ENCODE measurements around the gene MRTFA.
"Not testable (repeated sequence)": the region's sequence is repeated elsewhere in the genome, so short reads cannot be mapped to it uniquely, and the experiment has no call there.

The MRTFA gene

DNA sequence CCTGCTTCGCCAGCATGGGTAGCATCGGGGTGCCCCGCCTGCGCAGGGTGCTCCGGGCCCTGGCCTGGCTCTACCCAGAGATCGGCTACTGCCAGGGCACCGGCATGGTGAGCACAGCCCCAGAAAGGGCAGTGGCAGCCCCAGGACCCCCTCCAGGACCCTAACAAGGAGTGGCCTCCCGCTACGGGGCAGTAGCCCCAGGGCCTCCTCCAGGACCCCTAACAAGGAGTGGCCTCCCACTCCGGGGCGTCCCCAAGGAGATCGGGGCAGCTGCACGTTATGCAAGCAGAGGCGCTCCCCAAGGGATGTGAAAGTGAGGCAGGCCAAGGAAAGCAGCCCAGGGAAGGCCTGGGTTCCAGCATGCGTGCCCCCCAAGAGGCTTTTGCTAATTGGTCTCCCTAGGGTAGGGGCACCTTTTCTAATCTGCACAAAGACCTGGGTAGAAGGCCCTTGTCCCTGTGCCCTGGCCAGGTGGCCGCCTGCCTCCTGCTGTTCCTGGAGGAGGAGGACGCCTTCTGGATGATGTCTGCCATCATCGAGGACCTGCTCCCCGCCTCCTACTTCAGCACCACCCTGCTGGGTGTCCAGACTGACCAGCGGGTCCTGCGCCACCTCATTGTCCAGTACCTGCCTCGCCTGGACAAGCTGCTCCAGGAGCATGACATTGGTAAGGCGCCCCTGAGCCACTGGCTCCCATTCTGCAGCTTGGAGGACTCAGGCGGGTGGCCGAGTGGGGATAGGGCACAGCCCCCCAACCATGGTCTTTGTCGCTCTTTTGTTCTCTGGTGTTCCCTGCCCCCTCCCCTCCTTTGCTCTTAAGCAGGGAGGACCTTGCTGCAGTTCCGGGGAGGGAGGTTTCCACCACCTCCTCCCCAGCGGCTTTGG lies 231.1 kb downstream of the MRTFA start:
- DNase-seq, result no peak

DNA sequence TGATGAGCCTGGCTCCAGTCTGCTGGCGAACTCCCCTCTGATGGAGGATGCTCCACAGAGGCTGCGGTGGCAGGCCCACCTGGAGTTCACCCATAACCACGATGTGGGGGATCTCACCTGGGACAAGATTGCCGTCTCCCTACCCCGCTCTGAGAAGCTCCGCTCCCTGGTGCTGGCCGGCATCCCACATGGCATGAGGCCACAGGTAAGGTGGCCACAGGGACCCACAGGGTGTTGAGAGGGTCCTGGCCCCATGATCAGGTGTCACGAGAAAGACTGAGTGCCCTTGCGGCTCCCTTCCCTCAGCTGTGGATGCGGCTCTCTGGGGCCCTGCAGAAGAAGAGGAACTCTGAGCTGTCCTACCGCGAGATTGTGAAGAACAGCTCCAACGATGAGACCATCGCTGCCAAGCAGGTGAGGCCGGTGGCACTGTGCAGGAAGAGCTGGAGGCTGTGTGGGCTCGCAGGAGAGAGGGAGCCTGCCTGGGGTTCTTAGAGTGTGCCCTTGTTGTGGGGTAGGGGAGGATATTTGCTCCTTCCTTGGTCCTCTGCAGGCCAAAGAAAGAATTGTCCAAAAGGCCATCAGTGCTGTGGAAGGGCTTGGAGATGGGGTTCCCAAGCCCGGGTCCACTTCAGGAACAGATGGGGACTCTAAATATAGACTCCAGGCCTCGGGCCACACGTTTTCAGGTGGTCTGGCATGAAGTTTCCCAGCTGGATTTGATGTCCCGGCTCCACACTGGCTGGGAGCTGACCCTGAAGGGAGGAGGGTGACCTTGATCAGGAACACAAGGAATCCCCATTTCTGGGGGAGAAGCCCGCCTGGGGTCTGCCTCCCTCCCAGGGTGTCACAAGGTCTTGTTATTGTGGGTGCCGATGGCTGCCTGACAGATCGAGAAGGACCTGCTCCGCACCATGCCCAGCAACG lies 232.0 kb downstream of the MRTFA start:
- no peak for DNase-seq

DNA sequence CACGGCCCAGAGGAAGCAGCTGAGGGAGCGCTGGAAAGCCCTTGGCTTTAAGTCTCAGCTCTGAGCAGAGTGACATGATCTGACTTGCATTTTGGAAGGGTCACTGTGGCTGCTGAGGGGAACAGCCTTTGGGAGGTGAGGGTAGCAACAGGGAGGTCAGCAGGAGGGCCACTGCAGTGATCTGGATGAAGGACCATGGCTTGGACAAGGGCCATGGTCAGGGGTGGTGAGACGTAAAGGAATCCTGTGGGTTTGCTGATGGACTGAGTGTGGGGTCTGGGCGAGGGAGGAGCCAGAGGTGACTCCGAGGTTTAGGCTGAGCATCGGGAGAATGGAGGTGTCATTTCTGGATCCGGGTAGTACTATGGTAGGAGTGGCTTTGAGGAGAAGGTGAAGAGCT lies 232.9 kb downstream of the MRTFA start:
- no peak for DNase-seq

DNA sequence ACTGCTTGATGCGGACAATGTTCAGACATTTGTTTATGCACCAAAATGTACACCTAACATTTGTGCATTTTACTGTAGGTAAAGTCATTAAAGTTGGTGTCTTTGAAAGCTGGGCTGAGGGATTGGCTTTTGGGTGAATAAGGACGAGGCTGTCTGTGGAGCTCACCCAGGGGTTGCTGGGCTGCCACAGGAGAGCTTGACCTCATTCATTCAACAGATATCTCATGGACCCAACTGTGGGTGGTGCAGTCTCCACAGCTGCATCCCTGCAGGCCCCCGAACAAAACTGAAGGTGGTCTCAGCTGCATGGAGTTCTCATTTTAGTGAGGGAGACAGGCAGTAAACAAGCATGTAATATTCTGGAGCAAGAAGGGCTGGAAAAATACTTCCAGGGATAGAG lies 233.4 kb downstream of the MRTFA start:
- DNase-seq, result no peak

DNA sequence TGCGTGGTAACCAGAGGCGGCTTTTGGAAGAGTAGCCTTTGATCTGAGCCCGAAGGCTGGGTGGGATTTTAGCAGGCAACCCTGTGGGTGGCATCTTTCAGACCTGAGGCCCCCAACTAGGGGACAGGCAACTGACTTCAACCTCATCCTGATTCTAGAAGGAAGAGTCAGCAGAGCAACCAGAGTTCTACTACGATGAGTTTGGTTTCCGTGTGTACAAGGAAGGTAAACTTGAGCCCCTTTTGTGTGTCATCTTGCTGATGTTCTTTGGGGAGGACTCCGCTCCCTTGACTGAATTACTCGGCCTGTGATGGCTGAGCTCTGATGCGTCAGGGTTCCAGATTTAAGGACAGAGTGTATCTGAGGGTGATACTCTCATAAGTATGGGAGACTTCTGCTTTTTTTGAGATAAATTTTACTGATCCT lies 234.5 kb downstream of the MRTFA start:
- no peak for DNase-seq

DNA sequence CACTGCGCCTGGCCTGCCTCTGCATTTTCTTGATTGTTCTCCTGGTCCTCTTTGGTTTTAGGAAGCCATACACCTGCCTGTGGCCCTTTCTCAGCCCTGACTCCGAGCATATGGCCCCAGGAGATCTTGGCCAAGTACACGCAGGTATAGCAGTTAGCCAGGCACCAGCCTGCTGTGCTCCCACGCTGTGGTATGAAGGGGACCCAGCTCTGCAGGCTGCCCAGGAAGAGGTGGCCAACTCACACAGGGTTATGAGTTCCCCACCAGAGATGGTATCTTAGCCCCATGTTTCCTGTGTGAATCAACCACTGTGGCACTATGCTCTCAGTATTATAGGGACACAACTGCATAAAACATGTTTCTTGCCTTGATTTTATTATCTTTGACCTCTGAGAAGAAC lies 235.0 kb downstream of the MRTFA start:
- DNase-seq, result peak; percentile 40

DNA sequence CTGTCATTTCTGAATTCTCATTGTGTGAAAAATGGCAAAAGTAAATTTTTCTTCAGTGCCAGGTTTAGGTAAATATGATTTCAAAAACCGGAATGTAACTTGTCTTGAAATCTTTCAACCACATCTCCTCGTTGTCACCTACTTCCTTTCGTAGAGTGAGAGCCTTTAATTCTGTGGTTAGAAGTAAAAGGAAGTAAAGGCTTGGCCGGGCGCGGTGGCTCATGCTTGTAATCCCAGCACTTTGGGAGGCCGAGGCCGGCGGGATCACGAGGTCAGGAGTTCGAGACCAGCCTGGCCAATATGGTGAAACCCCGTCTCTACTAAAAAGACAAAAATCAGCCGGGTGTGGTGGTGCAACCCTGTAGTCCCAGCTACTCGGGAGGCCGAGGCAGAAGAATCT lies 236.4 kb downstream of the MRTFA start:
- DNase-seq, result no peak

DNA sequence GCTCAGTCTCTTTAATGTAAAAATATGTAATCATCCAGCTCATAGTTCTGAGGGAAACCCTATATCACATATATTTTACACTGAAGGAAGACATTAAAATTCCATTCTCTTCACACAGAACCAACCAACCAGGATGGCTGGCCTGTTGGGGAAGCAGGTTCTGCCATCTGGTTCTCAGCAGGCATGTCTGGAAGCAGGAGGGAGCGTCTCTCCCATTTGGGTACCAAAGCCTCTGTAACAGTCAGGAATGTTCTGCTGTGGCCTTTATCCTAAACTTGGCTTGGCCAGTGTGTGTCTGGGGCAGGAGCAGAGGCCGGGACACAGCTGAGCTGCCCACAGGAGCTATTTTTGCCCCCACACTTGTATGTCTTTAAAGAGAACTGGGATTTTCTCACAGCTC lies 236.9 kb downstream of the MRTFA start:
- DNase-seq, result no peak

DNA sequence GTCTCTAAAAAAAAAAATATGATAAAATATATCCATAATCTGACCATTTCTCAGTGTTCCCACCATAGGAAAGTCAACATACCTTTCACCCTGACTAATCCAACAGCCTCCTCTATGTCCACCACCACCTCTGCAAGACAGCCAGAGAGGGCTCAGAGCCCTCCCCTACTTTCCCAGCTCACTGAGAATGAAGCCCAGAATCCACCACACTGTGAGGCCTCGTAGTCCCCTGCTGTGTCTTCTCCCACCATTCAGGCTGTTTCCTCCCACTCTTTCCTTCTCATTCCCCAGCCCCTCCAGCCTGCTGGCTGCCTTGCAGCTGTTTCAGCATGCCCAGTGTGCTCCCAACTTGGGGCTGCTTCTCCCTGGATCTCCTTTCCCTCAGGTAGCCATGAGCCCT lies 239.1 kb downstream of the MRTFA start:
- no peak for DNase-seq

DNA sequence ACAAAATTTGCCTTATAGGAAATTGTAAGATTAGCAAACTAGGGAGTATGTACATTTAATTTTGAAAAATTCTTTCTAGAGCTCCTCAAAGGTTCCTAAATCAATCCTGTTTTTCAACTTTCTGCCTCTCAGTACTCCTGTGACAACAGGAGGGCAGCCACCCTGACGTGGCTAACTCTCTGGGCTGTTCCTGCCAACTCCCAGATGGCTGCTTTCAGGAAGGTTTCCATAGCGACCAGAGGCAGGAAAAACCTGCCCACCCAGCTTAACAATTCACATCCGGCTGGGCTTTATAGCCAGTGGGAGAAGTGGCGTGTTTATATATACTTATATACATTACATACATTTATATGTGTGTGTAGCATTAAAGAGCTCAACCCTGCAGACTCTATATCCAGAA lies 239.6 kb downstream of the MRTFA start:
- DNase-seq, result no peak

DNA sequence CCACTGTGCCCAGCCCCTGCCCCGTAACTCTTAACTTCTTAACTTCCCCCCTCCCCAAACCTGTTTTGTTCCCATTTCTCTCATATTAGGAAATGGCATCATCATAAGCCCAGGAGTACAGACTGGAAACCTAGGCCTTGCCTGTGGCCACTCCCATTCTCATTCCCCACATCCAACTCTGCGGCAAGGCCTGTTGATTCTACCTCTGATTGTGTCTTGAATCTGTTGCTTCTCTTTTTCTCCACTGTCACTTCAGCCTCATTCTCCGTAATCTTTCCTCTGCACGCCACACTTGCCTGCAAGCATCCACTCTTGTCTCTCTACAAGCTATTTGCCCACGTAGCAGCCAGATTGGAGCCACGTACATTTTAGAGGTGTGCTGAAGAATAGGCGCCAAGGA lies 240.9 kb downstream of the MRTFA start:
- DNase-seq, result no peak

DNA sequence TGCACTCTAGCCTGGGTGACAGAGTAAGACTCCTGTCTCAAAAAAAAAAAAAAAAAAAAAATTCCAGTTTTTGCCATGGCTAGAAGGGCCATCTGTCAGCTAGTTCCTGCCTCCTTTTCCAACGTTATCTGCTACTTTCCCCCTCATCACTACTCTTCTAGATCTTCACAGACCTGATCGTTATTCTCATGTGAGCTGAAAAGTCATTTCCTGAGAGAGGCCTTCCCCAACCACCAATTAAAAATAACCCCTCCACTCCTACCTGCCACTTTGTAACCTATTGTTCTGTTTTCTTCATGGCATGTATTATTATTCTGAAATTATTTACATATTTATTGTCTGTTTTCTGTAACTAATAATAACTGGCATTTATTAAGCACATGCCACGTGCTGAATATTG lies 241.9 kb downstream of the MRTFA start:
- DNase-seq, result no peak

DNA sequence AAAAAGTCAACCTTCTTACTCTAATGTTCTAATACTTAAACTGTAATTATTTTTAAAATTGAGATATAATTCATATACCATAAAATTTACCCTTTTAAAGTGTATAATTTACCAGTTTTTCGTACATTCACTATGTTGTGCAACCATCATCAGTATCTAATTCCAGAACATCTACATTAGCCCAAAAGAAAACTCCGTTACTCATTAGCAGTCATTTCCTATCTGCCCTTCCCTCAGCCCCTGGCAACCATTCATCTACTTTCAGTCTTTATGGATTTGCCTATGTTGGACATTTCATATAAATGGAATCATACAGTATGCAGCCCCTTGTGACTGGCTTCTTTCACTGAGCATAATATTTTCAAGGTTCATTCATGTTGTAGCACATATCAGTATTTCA lies 243.9 kb downstream of the MRTFA start:
- no peak for DNase-seq

DNA sequence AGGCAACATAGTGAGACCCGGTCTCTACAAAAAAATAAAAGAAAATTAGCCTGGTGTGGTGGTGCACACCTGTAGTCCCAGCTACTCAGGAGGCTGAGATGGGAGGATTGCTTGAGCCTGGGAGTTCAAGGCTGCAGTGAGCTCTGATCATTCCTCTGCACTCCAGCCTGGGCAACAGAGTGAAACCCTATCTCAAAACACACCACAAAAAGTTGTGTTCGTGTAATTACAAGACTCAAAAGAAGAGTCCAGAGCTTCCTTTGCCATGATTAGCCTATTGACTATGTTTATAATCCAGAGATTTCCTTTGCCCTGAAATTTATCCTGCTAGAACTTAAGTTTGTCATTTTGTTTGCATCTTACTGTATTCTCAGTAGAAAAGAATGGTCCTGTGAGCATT lies 245.1 kb downstream of the MRTFA start:
- DNase-seq, result no peak

DNA sequence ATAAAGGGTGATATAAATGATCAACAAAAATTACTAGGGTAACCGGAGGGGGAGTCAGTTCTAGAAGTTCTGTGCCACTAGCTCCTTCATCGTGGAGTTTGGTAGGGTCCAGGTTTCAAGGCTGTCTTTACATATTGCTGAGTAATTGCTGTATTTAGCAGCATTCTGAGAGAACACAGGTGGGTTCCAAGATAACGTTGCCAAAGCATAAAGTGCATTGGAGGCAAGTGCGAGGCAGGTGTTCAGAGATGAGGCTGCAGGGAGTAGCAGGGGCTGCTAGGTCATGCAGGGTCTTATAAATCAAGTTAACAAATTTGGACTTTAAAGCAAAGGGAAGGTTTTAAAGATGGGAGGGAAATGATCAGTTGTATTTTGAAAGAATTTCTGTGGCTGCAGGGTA lies 248.3 kb downstream of the MRTFA start:
- DNase-seq, result no peak

DNA sequence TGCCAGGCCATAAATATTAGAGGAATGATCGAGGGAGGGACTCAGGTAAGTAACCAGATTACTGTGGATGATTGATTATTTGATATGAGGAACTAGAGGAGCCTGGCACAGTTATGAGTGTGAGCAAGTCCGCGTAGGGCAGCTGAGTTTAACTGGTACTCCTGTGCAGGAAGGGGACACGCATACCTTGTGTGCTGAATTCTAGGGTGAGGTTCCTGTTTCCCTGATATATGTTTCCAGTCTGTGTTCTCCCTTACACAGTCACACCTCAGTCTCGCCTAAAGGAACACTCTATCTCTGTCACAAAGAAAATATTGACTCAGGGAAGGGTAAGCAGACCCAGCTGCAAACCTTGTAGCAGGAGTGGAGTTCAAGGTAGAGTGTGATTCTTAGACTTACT lies 248.8 kb downstream of the MRTFA start:
- no peak for DNase-seq

DNA sequence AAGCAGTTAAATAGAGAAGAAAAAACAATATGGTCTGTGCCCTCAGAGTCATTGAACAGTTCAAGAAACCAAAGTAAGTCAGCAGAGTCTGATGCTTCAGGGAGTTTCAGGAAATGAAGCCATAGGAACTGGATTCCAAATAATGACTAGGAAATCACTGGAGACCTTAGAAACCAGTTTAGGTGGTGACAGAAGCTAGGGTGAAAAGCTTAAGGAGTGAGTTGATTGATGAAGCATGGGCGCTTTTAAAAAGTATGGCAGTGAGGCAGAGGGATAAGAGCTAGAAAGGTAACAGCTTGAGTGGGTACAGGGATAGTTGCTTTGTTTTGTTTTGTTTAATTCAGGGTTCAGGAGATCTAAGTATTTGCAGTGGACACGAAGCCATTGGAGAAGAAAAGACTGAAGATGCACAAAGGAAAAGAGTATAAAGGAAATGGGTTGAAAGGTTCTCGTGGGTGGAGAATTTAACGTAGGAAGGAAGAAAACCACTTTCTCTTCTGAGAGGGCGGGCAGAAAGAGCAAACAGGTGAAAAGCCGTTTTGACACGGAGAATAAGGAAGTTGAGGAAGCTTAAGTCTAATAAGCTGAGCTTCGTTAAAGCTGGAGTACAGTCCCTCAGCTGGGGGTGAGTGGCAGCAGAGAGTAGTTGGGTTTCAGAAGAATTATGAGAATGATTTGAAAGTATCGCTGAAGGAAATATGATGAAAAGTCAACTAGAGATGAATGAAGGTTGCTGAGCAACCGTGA lies 251.3 kb downstream of the MRTFA start:
- no peak for DNase-seq

DNA sequence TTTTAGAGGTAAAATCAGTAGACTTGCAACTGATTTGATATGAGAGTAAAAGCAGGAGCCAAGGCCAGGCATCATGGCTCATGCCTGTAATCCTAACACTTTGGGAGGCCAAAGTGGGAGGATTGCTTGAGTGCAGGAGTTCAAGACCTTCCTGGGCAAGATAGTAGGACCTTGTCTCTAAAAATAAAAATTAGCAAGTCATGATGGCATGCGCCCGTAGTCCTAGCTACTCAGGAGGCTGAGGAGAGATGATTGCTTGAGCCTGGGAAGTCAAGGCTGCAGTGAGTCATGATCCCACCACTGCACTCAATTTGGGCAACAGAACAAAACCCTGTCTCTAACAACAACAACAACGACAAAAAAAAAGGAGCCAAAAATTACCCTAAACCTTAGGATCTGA lies 252.6 kb downstream of the MRTFA start:
- no peak for DNase-seq

DNA sequence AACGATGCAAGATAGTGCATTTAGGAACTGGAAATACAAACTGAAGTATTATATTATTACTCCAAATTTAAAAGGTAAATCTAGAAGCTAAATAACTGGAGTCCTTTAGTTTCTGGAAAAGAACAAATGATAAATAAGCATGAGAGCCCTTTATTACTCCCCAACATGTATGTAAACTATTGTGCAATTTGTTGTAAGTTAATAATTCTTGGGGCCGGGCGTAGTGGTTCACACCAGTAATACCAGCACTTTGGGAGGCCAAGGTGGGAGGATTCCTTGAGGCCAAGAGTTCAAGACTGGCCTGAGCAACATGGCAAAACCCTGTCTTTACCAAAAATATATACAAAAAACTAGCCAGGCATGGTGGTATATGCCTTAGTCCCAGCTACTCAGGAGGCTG lies 255.1 kb downstream of the MRTFA start:
- DNase-seq, result no peak

DNA sequence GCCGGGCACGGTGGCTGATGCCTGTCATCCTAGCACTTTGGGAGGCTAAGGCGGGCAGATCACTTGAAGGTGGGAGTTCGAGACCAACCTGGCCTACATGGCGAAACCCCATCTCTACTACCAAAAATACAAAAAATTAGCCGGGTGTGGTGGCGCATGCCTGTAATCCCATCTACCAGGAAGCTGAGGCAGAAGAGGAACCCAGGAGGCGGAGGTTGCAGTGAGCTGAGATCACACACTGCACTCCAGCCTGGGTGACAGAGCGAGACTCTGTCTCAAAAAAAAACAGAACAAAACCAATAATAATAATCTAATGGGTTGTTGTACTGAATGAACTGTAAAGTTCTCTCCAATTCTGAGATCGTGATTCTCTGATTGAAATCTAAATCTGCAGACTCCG lies 258.1 kb downstream of the MRTFA start:
- DNase-seq, result not testable (repeated sequence)

DNA sequence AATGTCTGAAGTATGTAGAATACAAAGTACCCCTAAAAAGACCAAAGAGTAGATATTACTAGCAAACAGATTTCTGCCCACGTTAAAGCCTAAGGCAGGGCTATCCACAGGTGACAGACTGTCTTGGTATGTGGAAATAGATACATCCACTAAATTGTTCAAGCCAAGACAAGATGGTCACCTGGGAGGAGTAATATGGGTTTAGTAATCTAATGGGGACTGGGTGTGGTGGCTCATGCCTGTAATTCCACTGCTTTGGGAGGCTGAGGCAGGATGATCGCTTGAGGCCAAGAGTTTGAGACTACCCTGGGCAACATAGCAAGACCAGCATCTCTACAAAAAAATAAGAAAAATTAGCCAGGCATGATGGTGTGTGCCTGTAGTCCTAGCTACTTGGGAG lies 258.6 kb downstream of the MRTFA start:
- no peak for DNase-seq

DNA sequence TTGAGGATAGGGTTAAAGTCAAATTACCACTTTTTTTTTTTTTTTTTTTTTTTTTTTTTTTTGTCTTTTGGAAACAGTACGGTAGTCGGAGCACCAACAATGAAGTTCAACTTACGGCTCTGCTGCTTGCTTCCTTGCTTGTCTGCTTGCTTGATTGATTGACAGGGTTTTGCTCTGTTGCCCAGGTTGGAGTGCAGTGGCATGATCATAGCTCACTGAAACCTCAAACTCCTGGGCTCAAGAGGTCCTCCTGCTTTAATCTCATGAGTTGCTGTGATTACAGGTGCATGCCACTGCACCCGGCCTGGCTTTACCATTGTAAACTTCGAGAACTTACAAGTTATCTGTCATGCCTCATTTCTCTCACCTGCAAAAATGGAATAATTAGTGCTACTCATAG lies 260.4 kb downstream of the MRTFA start:
- no peak for DNase-seq

DNA sequence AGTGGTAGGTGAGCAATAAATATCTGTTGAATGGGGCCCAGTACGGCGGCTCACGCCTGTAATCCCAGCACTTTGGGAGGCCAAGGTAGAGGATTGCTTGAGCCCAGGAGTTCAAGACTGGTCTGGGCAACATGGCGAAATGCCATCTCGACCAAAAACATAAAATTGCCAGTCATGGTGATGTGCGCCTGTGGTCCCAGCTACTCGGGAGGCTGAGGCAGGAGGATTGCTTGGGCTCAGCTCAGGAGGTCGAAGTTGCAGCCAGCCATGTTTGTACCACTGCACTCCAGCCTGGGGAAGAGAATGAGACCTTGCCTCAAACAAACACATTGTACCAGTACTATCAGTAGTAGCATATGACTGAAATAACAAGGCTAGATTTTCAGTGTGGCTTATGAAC lies 262.0 kb downstream of the MRTFA start:
- DNase-seq, result no peak

All from NK-92 treated with Interleukin-12 subunit alpha and Interleukin-12 subunit beta, amount 100 ng/mL, for 24 hours (cell line).